ENCODE results near the gene APOM.

Gene APOM

DNA sequence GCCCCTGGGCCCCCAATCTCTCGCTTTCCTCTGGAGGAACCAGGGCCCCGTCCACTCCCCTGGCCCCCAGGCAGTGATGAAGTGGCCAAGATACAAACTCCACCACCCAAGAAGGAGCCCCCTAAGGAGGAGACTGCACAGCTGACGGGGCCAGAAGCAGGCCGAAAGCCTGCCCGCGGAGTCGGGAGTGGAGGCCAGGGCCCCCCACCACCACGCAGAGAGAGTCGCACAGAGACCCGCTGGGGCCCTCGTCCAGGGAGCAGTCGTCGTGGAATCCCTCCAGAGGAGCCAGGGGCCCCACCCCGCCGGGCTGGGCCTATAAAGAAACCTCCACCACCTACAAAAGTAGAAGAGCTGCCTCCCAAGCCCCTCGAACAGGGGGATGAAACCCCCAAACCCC, 24.5 kb upstream of the APOM start:
- no peak for DNase-seq (ENCODE audit: low read depth, low spot score)

DNA sequence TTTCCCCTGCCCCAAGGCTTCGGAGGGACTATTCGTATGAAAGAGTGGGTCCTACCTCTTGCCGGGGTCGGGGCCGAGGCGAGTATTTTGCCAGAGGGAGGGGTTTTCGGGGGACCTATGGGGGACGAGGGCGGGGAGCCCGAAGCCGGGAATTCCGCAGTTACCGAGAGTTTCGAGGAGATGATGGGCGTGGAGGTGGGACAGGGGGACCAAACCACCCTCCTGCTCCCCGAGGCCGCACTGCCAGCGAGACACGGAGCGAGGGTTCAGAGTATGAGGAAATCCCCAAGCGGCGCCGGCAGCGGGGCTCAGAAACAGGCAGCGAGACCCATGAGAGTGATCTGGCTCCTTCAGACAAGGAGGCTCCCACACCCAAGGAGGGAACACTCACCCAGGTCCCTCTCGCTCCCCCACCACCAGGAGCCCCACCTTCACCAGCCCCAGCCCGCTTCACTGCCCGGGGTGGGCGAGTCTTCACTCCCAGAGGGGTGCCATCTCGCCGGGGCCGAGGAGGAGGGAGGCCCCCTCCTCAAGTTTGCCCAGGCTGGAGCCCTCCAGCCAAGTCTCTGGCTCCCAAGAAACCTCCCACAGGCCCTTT, 23.9 kb upstream of the APOM start:
- DNase-seq (ENCODE audit: low read depth, low spot score) = no peak

DNA sequence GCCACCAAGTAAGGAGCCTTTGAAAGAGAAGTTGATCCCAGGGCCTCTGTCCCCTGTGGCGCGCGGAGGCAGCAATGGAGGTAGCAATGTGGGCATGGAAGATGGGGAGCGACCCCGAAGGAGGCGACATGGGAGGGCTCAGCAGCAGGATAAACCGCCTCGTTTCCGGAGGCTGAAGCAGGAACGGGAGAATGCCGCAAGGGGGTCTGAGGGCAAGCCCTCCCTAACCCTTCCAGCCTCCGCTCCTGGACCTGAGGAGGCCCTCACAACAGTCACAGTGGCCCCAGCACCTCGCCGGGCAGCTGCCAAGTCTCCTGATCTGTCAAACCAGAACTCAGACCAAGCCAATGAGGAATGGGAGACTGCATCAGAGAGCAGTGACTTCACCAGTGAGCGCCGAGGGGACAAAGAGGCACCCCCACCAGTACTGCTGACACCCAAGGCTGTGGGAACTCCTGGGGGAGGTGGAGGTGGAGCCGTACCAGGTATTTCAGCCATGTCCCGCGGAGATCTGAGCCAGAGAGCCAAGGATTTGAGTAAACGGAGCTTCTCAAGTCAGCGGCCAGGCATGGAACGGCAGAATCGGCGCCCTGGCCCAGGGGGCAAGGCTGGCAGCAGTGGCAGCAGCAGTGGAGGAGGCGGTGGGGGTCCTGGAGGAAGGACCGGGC, 23.3 kb upstream of the APOM start:
- DNase-seq (ENCODE audit: low read depth, low spot score) = no peak

- no peak for DNase-seq (ENCODE audit: low read depth, low spot score)
Observed at GRCh38 chr6:31633447-31633846, 22.2 kb upstream of the APOM start.

DNA sequence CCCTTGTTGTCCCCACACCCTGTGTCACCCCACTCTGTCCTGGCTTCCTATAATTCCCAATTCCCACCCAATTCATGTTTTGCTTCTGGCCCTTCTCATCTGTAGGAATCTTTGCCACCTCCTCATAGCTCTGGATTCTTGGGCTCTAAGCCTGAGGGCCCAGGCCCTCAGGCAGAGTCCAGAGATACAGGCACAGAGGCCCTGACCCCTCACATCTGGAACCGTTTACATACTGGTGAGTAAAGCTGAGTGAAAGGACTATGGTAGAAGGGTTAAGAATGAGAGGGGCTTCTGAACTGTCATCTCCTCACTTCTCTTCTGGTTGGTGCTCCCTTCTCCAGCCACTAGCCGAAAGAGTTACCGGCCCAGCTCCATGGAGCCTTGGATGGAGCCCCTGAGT, 21.6 kb upstream of the APOM start:
- DNase-seq (ENCODE audit: low read depth, low spot score) = no peak

DNA sequence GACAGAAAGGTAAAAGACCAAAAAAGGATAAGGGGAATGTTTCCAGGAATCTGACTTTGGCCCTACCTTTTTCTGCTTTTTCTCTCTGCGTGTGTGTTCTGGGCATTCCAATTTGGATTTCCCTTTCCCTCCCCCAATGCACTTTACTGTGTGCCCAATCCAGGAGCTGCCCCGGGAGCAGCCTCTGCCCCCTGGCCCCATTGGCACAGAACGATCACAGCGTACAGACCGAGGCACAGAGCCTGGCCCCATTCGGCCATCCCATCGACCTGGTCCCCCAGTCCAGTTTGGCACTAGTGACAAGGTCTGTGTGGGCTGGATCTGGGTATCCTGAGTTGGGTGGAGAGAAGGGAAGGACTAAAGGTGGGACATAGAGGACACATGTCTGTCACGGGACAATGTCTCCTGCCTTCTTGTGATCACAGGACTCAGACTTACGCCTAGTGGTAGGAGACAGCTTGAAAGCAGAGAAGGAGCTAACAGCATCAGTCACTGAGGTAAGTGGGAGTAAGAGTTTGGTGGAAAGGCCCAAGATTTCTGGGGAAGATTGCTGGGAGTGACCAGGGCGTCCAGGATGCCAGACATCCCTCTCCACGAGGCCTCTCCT, 20.6 kb upstream of the APOM start:
- DNase-seq (ENCODE audit: low read depth, low spot score) = no peak

DNA sequence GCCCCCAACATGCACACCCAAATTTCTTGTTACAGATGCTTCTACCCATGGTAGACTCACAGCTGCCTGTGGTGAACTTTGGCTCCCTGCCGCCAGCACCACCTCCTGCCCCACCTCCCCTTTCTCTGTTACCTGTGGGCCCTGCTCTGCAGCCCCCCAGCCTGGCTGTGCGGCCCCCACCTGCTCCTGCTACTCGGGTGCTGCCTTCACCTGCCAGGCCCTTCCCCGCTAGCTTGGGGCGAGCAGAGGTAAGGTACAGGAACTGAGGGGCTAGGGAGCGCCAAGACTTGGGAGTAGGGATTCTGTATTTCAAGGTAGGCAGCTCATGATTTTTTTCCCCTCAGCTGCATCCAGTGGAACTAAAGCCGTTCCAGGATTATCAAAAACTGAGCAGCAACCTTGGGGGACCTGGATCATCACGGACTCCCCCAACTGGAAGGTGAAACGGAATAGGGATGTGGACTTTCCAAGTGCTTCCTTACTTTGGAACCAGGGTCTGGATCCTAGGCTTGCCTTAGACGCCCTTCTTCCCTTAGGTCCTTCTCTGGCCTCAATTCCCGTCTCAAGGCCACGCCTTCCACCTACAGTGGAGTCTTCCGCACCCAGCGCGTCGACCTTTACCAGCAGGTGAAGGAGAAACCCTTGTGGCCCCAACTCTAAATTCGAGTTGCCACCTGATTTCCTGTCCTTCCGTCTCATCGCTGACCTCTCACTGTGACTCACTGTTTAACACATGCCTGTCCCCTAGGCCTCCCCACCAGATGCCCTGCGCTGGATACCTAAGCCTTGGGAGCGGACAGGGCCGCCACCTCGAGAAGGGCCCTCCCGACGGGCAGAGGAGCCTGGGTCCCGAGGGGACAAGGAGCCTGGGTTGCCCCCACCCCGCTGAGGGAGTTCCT, 18.7 kb upstream of the APOM start:
- DNase-seq (ENCODE audit: low read depth, low spot score) = no peak

DNA sequence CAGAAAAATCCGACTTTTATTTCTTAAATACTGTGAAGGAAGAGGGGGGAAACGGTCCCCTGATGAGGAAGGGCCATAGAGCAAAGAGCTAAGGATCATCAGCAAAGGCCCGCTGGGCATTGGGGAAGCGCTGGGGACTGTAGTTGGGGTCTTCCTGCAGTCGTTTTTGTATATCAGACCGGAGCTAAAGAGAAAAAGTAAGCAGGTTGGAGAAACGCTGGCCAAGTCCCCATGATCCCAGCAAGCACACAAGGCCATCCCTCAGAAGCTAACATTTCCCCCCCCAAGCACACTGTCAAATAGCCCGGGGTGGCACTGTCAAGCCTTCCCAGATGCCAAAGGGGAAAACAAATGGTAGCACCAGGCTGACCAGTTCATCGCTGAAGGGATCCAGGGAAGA, 16.7 kb upstream of the APOM start:
- DNase-seq (ENCODE audit: low read depth, low spot score) = no peak

DNA sequence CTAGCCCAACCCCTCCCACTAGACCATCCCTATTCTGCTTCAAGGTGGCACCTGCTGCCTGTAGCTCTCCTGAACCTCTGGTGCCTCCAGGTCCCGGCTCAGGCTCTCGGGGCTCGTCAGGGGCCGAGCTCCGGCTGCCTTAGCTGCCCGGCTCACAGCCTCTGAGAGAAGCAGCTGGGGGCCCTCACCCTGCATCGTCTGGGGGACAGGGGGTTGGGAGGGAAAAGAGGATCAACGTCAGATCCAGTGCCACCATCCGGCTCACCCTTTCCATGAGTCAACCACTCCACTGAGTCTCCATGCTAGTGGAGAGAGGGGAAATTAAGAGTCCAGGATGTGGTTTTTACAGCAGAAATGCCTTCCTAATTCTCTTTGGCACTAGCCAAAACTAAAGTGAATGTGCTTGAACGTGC, 16.2 kb upstream of the APOM start:
- DNase-seq (ENCODE audit: low read depth, low spot score) = peak; percentile 59

GRCh38 chr6:31640612-31641011, 15.1 kb upstream of the APOM start:
- DNase-seq (ENCODE audit: low read depth, low spot score) = no peak

DNA sequence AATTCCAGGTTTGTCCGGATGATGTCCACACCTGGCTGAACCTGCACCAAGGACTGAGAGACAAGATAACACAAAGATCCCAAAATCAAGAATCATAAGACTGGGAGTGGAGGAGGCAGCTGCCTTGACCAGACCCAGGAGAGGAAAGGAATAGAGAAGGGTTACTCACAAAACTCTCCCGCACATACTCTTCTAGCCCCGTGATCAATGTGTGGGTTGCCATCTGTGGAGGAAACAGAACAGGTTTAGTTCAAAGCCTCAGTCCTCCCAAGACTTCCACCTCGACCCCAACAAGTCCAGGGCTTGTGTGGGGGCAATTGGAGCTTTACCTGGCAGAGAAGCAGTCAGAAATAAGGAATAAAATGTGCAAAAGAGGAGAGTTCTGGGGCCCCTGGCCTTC, 14.3 kb upstream of the APOM start:
- no peak for DNase-seq (ENCODE audit: low read depth, low spot score)

DNA sequence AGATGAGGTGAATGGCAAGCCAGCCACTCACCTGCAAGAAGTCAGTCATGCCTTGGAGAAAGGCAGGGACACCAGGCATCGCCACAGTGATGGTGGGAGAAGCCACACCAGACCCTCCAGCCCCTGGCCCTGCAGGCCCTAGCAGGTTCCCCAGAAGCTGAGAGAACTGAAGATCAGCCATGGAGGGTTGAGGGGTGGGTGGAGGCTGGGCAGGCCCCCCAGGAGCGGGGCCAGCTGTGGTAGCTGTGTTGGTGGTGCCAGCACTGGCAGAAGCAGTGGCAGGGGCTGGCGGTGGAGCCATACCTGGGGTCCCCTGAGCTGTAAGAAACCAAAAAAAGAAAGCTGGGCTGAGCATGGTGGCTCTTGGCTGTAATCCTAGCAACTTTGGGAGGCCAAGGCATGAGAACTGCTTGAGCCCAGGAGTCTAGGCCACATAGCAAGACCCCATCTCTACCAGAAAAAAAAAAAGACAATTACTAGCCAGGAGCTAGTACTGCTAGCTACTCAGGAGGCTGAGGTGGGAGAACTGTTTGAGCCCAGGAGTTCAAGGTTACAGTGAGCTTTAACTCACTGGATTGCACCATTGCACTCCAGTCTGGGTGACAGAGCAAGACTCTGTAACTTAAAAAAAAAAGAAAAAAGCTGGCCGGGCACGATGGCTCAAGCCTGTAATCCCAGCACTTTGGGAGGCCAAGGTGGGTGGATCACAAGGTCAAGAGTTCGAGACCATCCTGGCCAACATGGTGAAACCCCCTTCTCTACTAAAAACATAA, 12.7 kb upstream of the APOM start:
- no peak for DNase-seq (ENCODE audit: low read depth, low spot score)

DNA sequence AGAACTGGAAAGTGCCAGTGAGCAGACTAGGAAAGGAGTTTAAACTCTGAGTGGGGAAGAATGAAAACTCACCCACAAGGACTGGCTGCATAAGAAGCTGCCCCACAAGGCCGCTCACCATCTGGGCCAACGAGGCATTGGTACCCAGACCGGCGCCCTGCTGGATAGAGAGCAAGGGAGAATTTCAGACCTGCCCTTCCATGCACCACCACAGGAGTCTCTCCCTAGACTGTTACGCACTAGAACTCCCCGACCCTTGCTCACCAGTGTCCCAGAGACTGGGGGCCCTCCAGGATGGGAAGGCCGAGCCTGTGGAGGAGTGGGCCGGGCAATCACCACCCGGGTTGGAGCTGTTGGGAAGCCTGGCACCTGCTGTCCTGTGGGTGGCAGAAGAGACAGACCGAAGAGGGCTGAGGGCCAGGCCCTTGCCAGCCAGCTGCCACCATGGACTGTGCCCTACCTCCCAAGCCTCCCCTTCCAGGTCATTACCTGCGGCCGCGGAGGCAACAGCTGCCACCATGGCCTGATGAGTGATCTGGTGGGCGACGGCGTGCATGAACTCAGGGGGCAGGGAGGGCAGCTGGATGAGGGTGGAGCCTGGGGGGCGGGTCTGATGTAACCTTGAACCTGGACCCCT, 11.8 kb upstream of the APOM start:
- DNase-seq (ENCODE audit: low read depth, low spot score) = no peak

GRCh38 chr6:31645325-31645724, 10.4 kb upstream of the APOM start:
- DNase-seq (ENCODE audit: low read depth, low spot score) = no peak

GRCh38 chr6:31651602-31652191, 4.0 kb upstream of the APOM start:
- DNase-seq (ENCODE audit: low read depth, low spot score) = peak; percentile 84

DNA sequence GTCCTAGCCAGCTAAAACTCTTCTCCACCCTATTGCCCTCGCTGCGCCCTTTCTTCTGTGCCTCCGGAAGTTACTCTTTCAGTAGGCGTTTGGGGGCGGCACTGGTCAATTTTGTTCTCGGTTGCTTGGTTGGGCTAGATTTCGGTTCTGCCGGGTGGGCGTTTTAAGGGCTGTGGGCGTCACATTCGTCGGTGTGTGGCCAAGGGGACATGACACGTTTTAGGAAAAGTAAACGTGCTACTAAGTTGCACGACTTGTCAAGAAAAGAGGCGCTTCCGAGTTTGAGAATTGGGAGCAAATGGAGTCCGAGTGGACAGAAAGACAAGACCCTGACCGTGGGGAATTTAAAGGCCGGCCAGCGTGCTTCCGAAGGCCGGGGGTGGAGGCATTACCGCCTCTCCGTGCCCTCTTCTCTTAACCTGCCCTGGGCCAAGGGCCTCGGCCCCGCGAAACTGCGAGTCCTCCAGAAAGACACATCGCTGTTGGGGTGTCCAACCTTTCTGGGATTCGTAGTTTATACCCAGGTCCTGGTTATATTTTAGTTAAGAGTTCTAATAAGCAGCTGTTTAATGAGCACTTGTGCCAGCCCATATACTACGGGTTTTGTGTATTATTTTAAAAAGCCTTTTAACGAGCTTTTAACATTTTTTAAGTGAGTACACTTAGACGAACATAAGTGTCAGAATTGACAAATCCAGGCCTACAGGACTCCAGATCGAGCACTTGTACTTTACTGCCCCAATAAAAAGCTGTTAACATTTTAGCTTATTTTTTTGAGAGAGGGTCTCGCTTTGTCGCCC, 2.6 kb upstream of the APOM start:
- no peak for DNase-seq (ENCODE audit: low read depth, low spot score)

GRCh38 chr6:31654574-31655348, 933 bp upstream of the APOM start:
- DNase-seq (ENCODE audit: low read depth, low spot score) = no peak

- DNase-seq (ENCODE audit: low read depth, low spot score) = no peak
Observed at GRCh38 chr6:31657406-31658157, 1.9 kb downstream of the APOM start.

Data from astrocyte of the hippocampus (primary cell).